CD4-positive, alpha-beta T cell treated with Interleukin-2 at 100 ng/mL for 4 hours (primary cell): ENCODE results near the gene KCNJ6.
"Not testable (repeated sequence)": the region's sequence is repeated elsewhere in the genome, so short reads cannot be mapped to it uniquely, and the experiment has no call there.

Experiments
- DNase-seq: peaks from one replicate; pipeline ENCODE4 v3.0.0-alpha.2; 2020; ENCODE audit warnings: low spot score

Gene KCNJ6

GRCh38 chr21:37673801-37674575 lies 242.3 kb downstream of the KCNJ6 start:
- DNase-seq: no peak

DNA sequence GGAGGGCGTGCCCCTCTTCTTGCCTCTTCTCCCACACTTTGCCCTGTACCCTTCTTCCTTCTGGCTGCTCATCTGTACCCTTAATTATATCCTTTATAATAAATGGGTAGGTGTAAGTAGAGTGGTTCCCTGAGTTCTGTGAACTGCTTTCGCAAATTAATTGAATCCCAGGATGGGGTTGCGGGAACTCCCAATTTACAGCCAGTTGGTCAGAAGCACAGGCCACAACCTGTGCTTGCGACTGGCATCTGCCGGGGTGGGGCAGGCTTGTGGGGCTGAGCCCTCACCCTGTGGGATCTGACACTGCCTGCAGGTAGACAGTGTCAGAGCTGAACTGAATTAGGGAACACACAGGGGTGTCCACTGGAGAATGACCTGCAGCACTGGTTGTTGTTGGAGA lies 244.9 kb downstream of the KCNJ6 start:
- no peak for DNase-seq

DNA sequence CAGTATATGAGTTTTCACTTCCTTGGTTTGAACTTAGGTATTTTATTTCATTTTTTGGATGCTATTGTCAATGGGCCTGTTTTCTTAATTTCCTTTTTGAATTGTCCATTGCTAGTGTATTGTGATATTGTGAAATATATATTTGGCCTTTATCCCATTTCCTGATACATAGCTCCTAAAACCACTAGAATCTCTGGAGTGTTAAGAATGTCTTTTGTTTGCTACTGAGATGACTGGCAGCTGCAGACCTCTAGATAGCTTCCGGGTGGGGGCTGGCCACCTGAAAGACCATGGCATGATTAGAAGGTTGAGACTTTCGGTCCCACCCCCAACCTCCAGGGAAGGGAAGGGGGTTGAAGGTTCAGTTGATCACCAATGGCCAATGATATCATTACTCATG lies 245.4 kb downstream of the KCNJ6 start:
- DNase-seq: no peak

GRCh38 chr21:37669249-37669648 lies 247.0 kb downstream of the KCNJ6 start:
- no peak for DNase-seq

GRCh38 chr21:37668462-37669239 lies 247.6 kb downstream of the KCNJ6 start:
- DNase-seq: no peak

DNA sequence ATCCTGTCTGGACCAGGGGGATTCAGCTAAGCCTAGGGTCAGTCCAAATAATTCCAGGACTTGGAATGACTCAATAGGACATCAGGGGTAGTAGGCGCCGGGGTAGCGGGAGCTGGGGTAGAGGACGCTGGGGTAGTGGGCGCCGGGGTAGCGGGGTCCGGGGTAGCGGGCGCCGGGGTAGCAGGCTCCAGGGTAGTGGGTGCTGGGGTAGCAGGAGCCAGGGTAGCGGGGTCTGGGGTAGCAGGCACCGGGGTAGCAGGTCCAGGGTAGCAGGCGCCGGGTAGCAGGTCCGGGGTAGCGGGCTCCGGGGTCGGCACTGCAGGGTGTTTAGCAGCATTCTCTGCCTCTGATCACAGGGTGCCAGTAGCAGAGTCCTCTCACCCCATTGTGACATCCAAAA lies 248.9 kb downstream of the KCNJ6 start:
- DNase-seq: no peak

DNA sequence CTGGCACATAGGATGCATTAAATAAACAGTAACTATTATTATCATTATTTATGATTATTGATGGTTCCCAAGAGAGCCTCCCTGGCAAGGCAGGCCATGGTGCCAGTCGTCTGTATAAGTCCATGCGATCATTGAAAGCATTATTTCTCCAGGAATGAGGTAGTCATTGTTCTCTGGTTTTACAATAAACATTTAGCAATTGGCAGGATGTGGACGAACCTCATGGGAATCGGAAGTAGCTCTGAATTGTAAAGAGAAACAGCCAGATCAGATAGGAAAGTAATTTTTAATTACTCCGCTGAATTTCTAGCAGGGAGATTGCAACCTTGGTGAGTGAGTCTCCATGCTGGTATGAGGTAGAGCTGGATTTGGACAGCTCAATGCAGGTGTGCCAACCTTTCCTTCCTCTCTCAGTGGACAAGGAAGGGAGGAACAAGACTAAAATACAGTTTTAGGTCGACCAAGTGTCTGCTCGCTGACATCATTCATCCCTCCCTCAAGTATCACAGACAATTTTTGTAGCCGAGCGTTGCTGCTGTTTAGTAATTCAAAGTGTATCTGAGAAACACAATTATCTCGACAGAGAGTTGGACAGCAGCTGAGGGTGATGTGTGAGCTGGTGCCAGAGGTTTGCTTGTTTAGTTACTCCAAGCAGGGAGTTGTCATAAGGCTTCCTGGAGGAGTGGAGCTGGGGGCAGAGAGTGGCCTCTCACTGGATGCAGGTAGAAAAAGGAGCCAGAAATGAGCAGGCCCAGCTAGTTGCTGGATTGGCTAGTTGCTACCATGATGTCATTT lies 250.8 kb downstream of the KCNJ6 start:
- DNase-seq: no peak

- DNase-seq: not testable (repeated sequence)
Observed at GRCh38 chr21:37662227-37662626, 254.0 kb downstream of the KCNJ6 start.

DNA sequence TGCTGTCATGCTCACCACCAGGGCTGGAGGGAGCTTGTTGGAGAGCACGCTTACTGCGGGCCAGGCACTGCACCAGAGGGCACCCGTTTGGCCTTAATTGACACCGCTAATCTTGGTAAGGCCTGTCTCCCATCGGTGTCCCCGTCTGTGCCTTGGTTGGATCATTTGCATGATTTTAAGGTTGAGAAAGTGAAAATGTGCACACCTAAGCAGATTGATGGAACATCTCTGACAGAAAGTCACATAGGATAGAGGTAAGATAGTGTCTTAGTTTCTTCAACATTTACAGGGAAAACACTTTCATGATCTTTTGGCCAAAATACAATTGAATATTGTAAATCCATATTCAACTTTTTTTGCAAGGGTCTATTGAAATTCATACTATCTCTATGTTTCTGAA lies 255.5 kb downstream of the KCNJ6 start:
- DNase-seq: no peak

DNA sequence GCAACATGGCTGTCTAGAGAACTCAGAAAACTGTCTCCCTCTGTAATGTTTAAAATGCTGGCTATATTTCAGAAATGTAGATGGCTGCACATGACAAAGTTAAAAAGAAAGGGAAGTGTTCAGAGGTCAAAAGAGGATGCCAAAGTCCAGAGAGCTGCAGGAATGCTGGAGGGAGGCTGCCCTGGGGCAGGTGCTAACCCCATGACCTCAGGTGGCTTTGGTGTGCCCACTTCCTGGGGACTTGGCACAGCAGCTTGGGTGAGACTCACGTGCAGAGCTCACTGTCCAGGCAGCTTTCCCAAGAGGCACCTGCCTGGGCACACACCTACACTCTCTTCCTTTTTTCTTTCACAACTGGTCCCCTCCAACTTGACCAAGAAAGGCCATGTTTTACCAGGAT lies 256.4 kb downstream of the KCNJ6 start:
- no peak for DNase-seq

GRCh38 chr21:37658817-37659458 lies 257.3 kb downstream of the KCNJ6 start:
- no peak for DNase-seq

DNA sequence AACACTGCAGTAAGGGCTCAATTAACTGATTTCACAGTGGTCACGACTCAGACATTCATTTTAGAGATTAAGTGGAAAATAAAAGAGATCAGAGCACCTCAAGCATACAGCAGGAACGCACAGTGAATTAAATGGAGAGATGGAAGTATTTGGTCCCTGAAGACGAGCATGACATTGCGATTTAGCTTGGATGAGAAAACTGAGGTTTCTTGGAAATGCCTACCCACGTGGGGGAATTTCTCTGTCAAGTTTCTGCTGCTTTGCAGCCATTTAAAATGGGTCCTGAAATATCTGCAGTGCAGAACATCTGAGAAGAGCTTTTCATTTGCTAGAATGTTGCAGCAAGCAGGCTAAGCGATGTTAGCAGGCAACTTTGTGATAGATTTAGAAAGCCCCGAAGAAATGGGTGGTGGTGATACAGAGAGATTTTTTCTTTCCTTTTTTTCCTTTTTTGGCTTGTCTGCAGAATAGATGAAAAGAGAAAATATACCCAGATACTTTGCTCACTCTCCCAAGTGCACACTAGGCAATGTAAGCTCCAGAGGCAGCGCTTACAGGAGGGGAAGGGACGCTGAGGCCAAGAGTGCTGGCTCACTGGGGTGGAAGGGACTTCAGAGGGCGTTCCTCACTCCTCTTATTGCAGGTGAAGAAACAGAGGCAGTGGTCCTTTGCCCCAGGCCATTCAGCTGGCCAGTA lies 258.0 kb downstream of the KCNJ6 start:
- DNase-seq: no peak

DNA sequence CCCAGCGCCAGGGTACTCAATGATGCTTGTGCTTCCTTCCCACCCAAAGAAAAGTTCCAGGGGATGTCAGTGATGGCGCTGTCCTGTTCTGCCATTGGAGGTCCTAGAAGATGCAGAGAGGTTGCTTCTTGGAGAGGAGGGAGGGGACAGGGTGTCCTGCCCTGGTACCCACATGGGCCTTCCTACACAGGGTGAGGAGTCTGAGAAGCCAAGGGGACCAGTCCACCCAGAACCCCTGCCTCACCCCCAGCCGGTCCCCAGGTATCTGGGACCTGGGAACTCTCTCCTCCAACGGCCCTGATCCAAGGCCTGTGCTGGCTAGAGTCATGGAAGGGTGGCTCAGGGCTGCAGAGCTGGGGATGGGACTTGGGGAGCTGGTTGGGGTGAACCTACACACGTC lies 259.4 kb downstream of the KCNJ6 start:
- no peak for DNase-seq

- no peak for DNase-seq
Observed at GRCh38 chr21:37655611-37656300, 260.5 kb downstream of the KCNJ6 start.

DNA sequence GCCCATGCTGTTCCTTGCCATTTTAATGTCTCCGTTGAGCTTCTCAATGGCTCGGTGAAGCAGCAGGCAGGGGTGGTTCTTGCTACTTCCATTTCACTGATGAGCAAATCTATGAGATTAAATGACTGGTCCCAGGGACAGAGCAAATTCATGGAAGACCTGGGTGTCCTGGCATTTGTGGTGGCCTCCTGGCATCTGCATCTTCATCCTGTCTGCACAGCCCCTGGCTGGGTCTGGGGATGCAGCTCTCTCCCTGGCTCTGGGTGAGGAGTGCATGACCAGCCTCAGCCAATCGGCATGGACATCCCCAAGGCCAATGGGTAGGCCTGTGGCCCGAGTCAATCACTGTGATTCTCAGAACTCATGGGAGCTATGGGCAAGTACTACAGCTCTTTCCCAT lies 261.7 kb downstream of the KCNJ6 start:
- no peak for DNase-seq

GRCh38 chr21:37653201-37653600 lies 263.1 kb downstream of the KCNJ6 start:
- no peak for DNase-seq

- no peak for DNase-seq
Observed at GRCh38 chr21:37647781-37648180, 268.5 kb downstream of the KCNJ6 start.

DNA sequence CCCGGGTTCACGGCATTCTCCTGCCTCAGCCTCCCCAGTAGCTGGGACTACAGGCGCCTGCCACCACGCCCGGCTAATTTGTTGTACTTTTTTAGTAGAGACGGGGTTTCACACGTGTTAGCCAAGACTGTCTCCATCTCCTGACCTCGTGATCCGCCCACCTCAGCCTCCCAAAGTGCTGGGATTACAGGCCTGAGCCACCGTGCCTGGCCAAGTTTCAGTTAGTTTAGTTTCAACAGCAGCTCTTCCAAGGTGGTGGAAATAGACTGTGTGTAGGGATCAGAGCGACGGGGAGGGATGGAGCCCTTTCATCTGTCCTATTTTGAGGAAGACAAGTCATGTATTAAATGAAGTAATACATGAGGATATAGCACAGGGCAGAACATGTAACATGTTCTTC lies 269.5 kb downstream of the KCNJ6 start:
- not testable (repeated sequence) for DNase-seq

DNA sequence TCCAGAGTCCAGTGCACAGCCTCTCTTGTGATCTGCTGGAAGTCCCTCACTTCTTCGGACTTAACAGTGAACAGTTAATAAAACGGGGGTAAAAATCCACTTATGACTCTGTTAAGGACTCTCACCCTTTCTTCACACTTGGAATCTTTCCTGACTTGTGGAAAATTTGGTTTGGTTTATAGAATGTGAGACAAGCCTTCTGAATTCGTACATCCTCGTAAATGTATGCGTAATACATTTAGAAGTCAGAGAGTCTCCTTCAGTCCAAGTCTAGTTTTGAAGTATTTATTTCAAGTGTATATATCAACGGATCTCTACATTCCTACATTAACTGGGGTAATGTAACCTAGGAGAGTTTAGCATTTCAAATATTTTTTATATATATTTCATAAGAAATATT lies 270.4 kb downstream of the KCNJ6 start:
- no peak for DNase-seq

DNA sequence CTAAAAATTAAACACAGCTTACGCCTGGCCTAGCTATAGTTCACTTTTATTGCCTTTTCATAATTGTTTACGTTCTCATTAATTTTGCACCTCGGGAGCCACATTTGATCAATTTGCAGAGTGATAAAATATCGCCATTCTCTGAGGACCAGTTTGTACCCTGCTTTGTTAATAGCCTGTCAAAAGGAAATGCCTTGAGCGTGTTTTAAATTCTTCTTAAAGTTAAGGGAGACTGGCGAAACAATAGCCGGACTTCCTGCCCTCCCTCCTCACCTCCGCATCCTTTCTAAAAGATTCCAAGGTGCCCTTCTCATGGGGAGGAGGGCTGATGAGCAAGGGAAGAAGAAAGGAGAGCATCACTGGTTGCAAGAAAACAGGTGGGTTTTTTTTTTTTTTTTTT lies 271.6 kb downstream of the KCNJ6 start:
- no peak for DNase-seq

DNA sequence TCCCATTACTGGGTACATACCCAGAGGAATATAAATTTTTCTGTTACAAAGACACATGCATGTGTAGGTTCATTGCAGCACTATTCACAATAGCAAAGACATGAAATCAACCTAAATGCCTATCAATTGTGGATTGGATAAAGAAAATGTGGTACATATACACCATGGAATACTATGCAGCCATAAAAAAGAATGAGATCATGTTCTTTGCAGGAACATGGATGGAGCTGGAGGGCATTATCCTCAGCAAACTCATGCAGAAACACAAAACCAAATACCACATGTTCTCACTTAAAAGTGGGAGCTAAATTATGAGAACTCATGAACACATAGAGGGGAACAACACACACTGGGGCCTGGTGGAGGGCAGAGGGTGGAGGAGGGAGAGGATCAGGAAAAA lies 272.4 kb downstream of the KCNJ6 start:
- DNase-seq: not testable (repeated sequence)
